Smooth muscle cell (in vitro differentiated cells): ENCODE results near the gene ZNF664. TPM values are rescaled to one million over a fixed set of nuclear protein-coding genes. Genes with fewer than 3 reads are reported as not detected.

Source experiments
- DNase-seq: peaks from one replicate; lab custom pipeline; 2025; ENCODE audit not compliant: unreplicated experiment; lab: John Stamatoyannopoulos, UW
- H2AFZ ChIP-seq: fragments of 200-600 bp; sonication (generic); 2 replicates; pipeline ENCODE4 v1.6.0; 2016; ENCODE audit warnings: antibody characterized with exemption, low read depth, mild to moderate bottlenecking
- H3F3A ChIP-seq: fragments of 200-600 bp; sonication (generic); 2 replicates; pipeline ENCODE4 v1.6.0; 2017; ENCODE audit warnings: antibody characterized with exemption, low read depth
- H3K27ac ChIP-seq: fragments of 200-600 bp; sonication (generic); 2 replicates; pipeline ENCODE4 v1.5.1; 2016; ENCODE audit warnings: low read depth, mild to moderate bottlenecking
- H3K27me3 ChIP-seq: fragments of 200-600 bp; sonication (generic); 2 replicates; pipeline ENCODE4 v1.6.1; 2016; ENCODE audit warnings: low read depth, mild to moderate bottlenecking
- H3K36me3 ChIP-seq: fragments of 200-600 bp; sonication (generic); 2 replicates; pipeline ENCODE4 v1.5.1; 2016; ENCODE audit warnings: low read depth
- H3K4me1 ChIP-seq: fragments of 200-600 bp; sonication (generic); 2 replicates; pipeline ENCODE4 v1.5.1; 2016; ENCODE audit warnings: low read depth
- H3K4me2 ChIP-seq: fragments of 200-600 bp; sonication (generic); 2 replicates; pipeline ENCODE4 v1.6.0; 2016; ENCODE audit warnings: mild to moderate bottlenecking
- H3K4me3 ChIP-seq: fragments of 200-600 bp; sonication (generic); 2 replicates; pipeline ENCODE4 v1.5.1; 2016; ENCODE audit warnings: mild to moderate bottlenecking
- H3K79me2 ChIP-seq: fragments of 200-600 bp; sonication (generic); 2 replicates; pipeline ENCODE4 v1.6.0; 2016; ENCODE audit warnings: low read depth, mild to moderate bottlenecking
- H3K9ac ChIP-seq: fragments of 200-600 bp; sonication (generic); 2 replicates; pipeline ENCODE4 v1.6.0; 2016; ENCODE audit warnings: low read depth
- H3K9me3 ChIP-seq: fragments of 200-600 bp; sonication (generic); replicated peaks from 2 replicates; pipeline ENCODE4 v1.5.1; 2016; ENCODE audit warnings: low read depth
- H4K20me1 ChIP-seq: fragments of 200-600 bp; sonication (generic); 2 replicates; pipeline ENCODE4 v1.6.0; 2016; ENCODE audit warnings: low read depth
- WGBS: methylation state at CpG from one replicate; pipeline ENCODE4 v1.1.7; 2016; ENCODE audit warnings: low lambda C conversion rate; 5-methylcytosine and 5-hydroxymethylcytosine counted together
- polyA plus RNA-seq: library from polyadenylated mRNA; unstranded; fragments of >200 nt; fragmentation: Nextera tagmentation; extraction: Ambion mirVana; gene quantifications from 2 replicates; pipeline ENCODE4 v1.2.1, GENCODE V29; 2016
- total RNA-seq: library from RNA; depleted of rRNA; stranded (reverse); fragments of >200 nt; gene quantifications from 2 replicates; pipeline ENCODE4 v1.2.3, GENCODE V29; 2014
- TF ChIP-seq, protein P1 (sequence below): fragments of 200-600 bp; sonication (generic); IDR thresholded peaks from 2 replicates; pipeline ENCODE4 v1.5.1; 2017; ENCODE audit warnings: borderline replicate concordance, mild to moderate bottlenecking, antibody characterized with exemption; ENCODE audit not compliant: insufficient read depth, poor library complexity, severe bottlenecking

ZNF664 gene
- total and polyA plus RNA-seq, 2 experiments from 2014 or later = 6.4 to 47.7 TPM

DNA sequence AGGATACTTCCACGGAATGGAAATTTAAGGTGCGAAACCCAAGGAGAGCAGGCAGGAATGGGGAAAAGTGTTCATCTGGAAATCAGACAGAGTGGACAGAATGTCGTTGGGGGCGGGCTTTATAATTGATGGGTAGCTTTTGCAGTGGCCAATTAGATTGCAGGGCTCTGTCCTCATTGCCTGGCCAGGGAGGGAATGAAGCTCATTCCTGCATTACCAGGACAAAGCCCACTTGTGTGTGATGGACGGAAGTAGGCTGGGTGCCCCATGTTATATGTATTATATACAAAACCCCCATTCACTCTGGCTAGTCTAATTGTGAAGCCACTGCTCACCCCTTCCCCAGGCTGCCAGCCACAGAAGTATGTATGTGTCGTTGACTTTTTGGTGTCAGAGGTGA is 23.6 kb downstream of the ZNF664 start:
- no peak overlapping the region for H3K9ac ChIP-seq
- TF ChIP-seq, protein P1, sequence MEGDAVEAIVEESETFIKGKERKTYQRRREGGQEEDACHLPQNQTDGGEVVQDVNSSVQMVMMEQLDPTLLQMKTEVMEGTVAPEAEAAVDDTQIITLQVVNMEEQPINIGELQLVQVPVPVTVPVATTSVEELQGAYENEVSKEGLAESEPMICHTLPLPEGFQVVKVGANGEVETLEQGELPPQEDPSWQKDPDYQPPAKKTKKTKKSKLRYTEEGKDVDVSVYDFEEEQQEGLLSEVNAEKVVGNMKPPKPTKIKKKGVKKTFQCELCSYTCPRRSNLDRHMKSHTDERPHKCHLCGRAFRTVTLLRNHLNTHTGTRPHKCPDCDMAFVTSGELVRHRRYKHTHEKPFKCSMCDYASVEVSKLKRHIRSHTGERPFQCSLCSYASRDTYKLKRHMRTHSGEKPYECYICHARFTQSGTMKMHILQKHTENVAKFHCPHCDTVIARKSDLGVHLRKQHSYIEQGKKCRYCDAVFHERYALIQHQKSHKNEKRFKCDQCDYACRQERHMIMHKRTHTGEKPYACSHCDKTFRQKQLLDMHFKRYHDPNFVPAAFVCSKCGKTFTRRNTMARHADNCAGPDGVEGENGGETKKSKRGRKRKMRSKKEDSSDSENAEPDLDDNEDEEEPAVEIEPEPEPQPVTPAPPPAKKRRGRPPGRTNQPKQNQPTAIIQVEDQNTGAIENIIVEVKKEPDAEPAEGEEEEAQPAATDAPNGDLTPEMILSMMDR = no peak
- no peak overlapping the region for H2AFZ ChIP-seq
- peaks cover 37% of the 10 kb centered on the region for H3K79me2 ChIP-seq
- H3K27ac ChIP-seq = peak overlapping the region; percentile 84
- peaks cover 33% of the 10 kb centered on the region for H3F3A ChIP-seq
- H3K4me3 ChIP-seq = no peak overlapping the region
- no peaks in the 10 kb centered on the region for H3K9me3 ChIP-seq
- no peaks in the 10 kb centered on the region for H3K27me3 ChIP-seq
- WGBS = 80% methylated on average over 6 of the region's 6 CpGs
- no peaks in the 10 kb centered on the region for H3K36me3 ChIP-seq
- H3K4me1 ChIP-seq = peaks cover 37% of the 10 kb centered on the region
- H4K20me1 ChIP-seq = peaks cover 83% of the 10 kb centered on the region
- DNase-seq = no peak
- H3K4me2 ChIP-seq = peak overlapping the region; percentile 7

DNA sequence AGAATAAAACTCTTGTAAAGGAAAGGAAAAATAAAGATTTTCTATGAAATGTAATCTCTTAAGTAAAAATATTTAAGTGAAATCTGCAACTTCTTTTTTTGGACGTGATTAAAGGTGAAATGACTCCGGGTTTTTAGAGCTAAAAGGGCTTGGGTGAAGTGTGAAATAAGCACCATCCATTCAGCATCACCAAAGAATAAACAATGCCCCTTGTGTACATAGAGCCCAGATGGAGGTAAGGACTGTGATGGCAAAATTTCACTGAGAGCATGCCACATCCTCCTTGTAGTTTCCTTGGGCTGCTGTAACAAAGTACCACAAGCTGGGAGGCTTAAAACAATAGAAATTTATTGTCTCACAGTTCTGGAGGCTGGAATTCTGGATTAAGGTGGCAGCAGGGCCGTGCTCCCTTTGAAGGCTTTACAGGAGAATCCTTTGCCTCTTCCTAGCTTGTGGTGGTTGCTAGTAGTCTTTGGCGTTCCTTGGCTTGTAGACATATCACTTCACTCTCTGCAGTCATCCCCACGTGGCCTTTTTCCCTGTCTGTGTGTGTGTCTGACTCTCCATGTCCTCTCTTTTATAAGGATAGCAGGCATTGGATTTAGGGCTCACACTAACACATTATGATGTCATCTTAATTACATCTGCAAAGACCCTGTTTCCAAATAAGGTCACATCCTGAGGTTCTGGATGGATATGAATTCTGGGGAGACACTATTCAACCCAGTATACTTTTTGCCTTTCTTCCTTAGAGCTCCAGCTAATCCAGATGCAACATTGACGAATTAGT is 24.2 kb downstream of the ZNF664 start:
- peaks cover 37% of the 10 kb centered on the region for H3K4me1 ChIP-seq

DNA sequence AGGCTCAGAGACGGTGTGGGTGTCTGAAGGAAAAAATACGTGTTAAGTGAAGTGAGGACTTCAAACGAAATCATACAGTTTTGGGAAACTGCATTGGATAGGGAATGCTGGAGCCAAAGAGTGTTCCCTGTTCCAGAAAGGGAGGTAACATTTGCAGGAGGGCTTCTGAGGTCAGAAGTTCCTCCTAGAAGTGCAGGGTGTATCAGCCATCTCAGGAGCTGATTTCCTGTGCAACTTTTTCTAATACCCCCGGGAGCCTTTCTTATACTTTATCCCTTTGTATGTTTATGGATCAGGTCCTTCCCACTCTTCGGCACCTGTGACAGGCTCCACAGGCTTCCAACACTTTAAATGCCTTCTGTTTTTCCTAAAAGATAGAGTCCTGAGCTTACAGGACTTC is 24.9 kb downstream of the ZNF664 start:
- H2AFZ ChIP-seq = no peak overlapping the region
- H3K36me3 ChIP-seq = no peaks in the 10 kb centered on the region
- no peak overlapping the region for H3K9ac ChIP-seq
- peak overlapping the region; percentile 84 for H3K27ac ChIP-seq
- 59% methylated on average over 5 of the region's 5 CpGs for WGBS
- no peak overlapping the region for H3K4me3 ChIP-seq
- no peak for DNase-seq
- H4K20me1 ChIP-seq = peaks cover 80% of the 10 kb centered on the region
- no peaks in the 10 kb centered on the region for H3K27me3 ChIP-seq
- H3F3A ChIP-seq = peaks cover 25% of the 10 kb centered on the region
- H3K79me2 ChIP-seq = peaks cover 34% of the 10 kb centered on the region
- no peaks in the 10 kb centered on the region for H3K9me3 ChIP-seq
- H3K4me1 ChIP-seq = peaks cover 37% of the 10 kb centered on the region
- TF ChIP-seq, protein P1 = no peak
- peak overlapping the region; percentile 47 for H3K4me2 ChIP-seq

More for the DNA sequence above, 24.2 kb downstream of the ZNF664 start:
- WGBS = 53% methylated on average over 6 of the region's 6 CpGs
- Histone ChIP-seq H3K36me3 (no peaks in the 10 kb centered on the region), H3K9ac (no peak overlapping the region), H3K79me2 (peaks cover 37% of the 10 kb centered on the region), H4K20me1 (peaks cover 80% of the 10 kb centered on the region), H3K27ac (peak overlapping the region; percentile 84), H3K9me3 (no peaks in the 10 kb centered on the region), H3K4me2 (peak overlapping the region; percentile 47), H3K4me3 (no peak overlapping the region), H3F3A (peaks cover 27% of the 10 kb centered on the region), H2AFZ (no peak overlapping the region), H3K27me3 (no peaks in the 10 kb centered on the region)
- TF ChIP-seq, protein P1 = no peak
- no peak for DNase-seq
